DND-41 (cell line): ENCODE data around the gene MGAM2.

ENCODE experiments used
- ATAC-seq: fragments of 200-7000 bp; cut with Tn5 transposase; 3 replicates; pipeline ENCODE4 v1.9.1; 2021; ENCODE audit warnings: low read depth; ENCODE audit not compliant: insufficient read depth
- DNase-seq: peaks from one replicate; pipeline ENCODE4 v3.0.0-alpha.2; 2020
- H2AFZ ChIP-seq: 2 replicates; pipeline ENCODE4 v1.6.0; 2012; ENCODE audit warnings: low read depth, low read length
- H3K27ac ChIP-seq: 2 replicates; pipeline ENCODE4 v1.5.1; 2012; ENCODE audit warnings: low read length, inconsistent platforms
- H3K27me3 ChIP-seq: fragments of 200-600 bp; sonication (generic); 2 replicates; pipeline ENCODE4 v1.6.0; 2012; ENCODE audit warnings: low read length, mild to moderate bottlenecking, inconsistent platforms; ENCODE audit not compliant: insufficient read depth, poor library complexity
- H3K36me3 ChIP-seq: 2 replicates; pipeline ENCODE4 v1.5.1; 2012; ENCODE audit warnings: low read length, inconsistent platforms; ENCODE audit not compliant: insufficient read depth
- H3K4me1 ChIP-seq: 2 replicates; pipeline ENCODE4 v1.5.1; 2012; ENCODE audit warnings: mild to moderate bottlenecking, low read length; ENCODE audit not compliant: insufficient read depth
- H3K4me2 ChIP-seq: 2 replicates; pipeline ENCODE4 v1.6.0; 2012; ENCODE audit warnings: mild to moderate bottlenecking, moderate library complexity, low read length, inconsistent platforms; ENCODE audit not compliant: insufficient read depth
- H3K4me3 ChIP-seq, 2 experiments: fragments of 200-600 bp in 1 of 2; shearing (Covaris generic) in 1 of 2; 2 replicates each; pipeline ENCODE4 v1.5.1; 2012 to 2016; ENCODE audit warnings: inconsistent platforms in 2 of 2, low read length in 2 of 2, mild to moderate bottlenecking in 2 of 2, low read depth in 1 of 2, moderate library complexity in 1 of 2
- H3K79me2 ChIP-seq: 2 replicates; pipeline ENCODE4 v1.6.0; 2012; ENCODE audit warnings: low read length, inconsistent platforms; ENCODE audit not compliant: insufficient read depth
- H3K9ac ChIP-seq: 2 replicates; pipeline ENCODE4 v1.6.0; 2012; ENCODE audit warnings: low read depth, mild to moderate bottlenecking, inconsistent platforms, low read length, moderate library complexity
- H3K9me3 ChIP-seq: 2 replicates; pipeline ENCODE4 v1.5.1; 2012; ENCODE audit warnings: low read length, moderate library complexity, mild to moderate bottlenecking, inconsistent platforms; ENCODE audit not compliant: insufficient read depth, severe bottlenecking
- H4K20me1 ChIP-seq: 2 replicates; pipeline ENCODE4 v1.6.0; 2012; ENCODE audit warnings: low read length; ENCODE audit not compliant: insufficient read depth
- EZH2 ChIP-seq: IDR thresholded peaks from 3 replicates; pipeline ENCODE4 v1.6.1; 2012; ENCODE audit warnings: borderline replicate concordance, low read depth, mild to moderate bottlenecking, moderate library complexity, low read length, inconsistent platforms; ENCODE audit not compliant: severe bottlenecking
- TF ChIP-seq, protein P1 (sequence below): IDR thresholded peaks from 2 replicates; pipeline ENCODE4 v1.5.1; 2012; ENCODE audit warnings: borderline replicate concordance, low read length, moderate library complexity, mild to moderate bottlenecking; ENCODE audit not compliant: poor library complexity, severe bottlenecking; ENCODE audit errors: extremely low read depth

Gene MGAM2

DNA sequence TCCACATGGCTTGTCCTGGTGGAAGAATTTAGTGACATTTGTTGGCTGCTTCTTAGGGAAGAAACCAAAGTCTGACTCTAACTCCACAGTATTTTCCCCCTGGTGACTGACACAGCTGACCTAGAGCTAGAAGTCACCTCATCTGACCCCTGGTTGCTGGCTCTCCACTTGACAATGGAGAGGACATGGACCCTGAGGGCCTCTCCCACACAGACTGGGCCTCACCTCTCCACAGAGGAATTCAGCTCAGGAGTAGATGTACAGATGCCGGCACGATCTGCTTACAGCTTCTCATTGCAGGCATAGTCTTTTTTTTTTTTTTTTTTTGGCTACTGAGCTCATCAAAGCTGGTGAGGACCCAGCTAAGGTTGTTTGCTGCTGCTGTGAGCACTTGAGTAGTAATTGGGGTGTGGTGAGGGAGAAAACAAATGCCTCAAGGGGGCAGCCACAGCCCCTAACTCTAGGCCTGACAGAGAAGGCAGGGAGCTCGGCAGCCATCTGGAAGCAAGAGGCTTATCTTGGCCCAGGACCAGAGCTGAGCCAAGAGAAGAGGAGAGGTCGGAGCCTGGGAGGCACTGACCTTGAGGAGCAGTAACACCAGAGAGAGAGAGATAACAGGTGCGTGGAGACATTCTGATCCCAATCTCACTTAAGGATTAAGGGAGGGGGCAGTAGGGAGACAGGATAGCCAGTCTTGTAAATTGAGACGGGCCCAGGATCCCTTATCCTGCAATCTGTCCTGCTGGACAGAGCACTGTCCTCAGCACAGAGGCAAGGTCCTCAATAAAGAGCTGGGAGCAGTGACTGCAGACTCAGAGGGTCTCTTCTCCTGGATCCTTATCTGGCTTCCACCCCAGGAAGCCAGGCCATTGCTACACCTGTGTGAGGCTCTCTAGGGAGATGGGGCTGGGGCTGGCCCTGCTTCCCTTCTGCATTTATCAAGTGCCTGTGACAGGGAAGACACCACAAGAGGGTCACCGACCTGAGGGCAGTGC, 136.9 kb downstream of the MGAM2 start:
- no peak overlapping the region for H3K4me2 ChIP-seq
- no peaks in the 10 kb centered on the region for H3K27me3 ChIP-seq
- no peak overlapping the region for H3K4me3 ChIP-seq
- TF ChIP-seq, protein P1, sequence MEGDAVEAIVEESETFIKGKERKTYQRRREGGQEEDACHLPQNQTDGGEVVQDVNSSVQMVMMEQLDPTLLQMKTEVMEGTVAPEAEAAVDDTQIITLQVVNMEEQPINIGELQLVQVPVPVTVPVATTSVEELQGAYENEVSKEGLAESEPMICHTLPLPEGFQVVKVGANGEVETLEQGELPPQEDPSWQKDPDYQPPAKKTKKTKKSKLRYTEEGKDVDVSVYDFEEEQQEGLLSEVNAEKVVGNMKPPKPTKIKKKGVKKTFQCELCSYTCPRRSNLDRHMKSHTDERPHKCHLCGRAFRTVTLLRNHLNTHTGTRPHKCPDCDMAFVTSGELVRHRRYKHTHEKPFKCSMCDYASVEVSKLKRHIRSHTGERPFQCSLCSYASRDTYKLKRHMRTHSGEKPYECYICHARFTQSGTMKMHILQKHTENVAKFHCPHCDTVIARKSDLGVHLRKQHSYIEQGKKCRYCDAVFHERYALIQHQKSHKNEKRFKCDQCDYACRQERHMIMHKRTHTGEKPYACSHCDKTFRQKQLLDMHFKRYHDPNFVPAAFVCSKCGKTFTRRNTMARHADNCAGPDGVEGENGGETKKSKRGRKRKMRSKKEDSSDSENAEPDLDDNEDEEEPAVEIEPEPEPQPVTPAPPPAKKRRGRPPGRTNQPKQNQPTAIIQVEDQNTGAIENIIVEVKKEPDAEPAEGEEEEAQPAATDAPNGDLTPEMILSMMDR: no peak
- no peak for TF ChIP-seq EZH2
- H2AFZ ChIP-seq: no peak overlapping the region
- H3K79me2 ChIP-seq: no peaks in the 10 kb centered on the region
- ATAC-seq (no peak), DNase-seq (no peak)
- no peaks in the 10 kb centered on the region for H4K20me1 ChIP-seq
- no peaks in the 10 kb centered on the region for H3K4me1 ChIP-seq
- H3K9ac ChIP-seq: no peak overlapping the region
- no peaks in the 10 kb centered on the region for H3K9me3 ChIP-seq
- H3K27ac ChIP-seq: no peak overlapping the region
- no peaks in the 10 kb centered on the region for H3K36me3 ChIP-seq

GRCh38 chr7:142249918-142250317, 138.4 kb downstream of the MGAM2 start:
- no peak overlapping the region for H2AFZ ChIP-seq
- no peak for ATAC-seq
- H3K9me3 ChIP-seq: no peaks in the 10 kb centered on the region

GRCh38 chr7:142250705-142251104, 139.2 kb downstream of the MGAM2 start:
- no peaks in the 10 kb centered on the region for H3K9me3 ChIP-seq
- no peaks in the 10 kb centered on the region for H3K79me2 ChIP-seq
- no peak overlapping the region for H3K9ac ChIP-seq
- no peak overlapping the region for H2AFZ ChIP-seq
- H3K4me1 ChIP-seq: no peaks in the 10 kb centered on the region
- H3K27me3 ChIP-seq: no peaks in the 10 kb centered on the region
- DNase-seq: no peak
- H3K27ac ChIP-seq: no peak overlapping the region
- TF ChIP-seq, protein P1: no peak
- TF ChIP-seq EZH2: no peak
- H3K36me3 ChIP-seq: no peaks in the 10 kb centered on the region
- no peaks in the 10 kb centered on the region for H4K20me1 ChIP-seq
- H3K4me2 ChIP-seq: no peak overlapping the region
- H3K4me3 ChIP-seq: no peak overlapping the region
- no peak for ATAC-seq

More at GRCh38 chr7:142249918-142250317, 138.4 kb downstream of the MGAM2 start:
- H3K4me3 ChIP-seq: no peak overlapping the region
- no peaks in the 10 kb centered on the region for H3K36me3 ChIP-seq
- H4K20me1 ChIP-seq: no peaks in the 10 kb centered on the region
- H3K9ac ChIP-seq: no peak overlapping the region
- DNase-seq: no peak
- no peak overlapping the region for H3K4me2 ChIP-seq
- no peak overlapping the region for H3K27ac ChIP-seq
- H3K27me3 ChIP-seq: no peaks in the 10 kb centered on the region
- H3K79me2 ChIP-seq: no peaks in the 10 kb centered on the region
- no peaks in the 10 kb centered on the region for H3K4me1 ChIP-seq
- TF ChIP-seq, protein P1: no peak
- TF ChIP-seq EZH2: no peak
